Activated CD4-positive, alpha-beta T cell treated with anti-CD3 and anti-CD28 coated beads for 4 hours (primary cell): Measurements from ENCODE around the gene ZNF394.

Experiments
- DNase-seq, 2 donors: peaks; one replicate each; pipeline ENCODE4 v3.0.0-alpha.2; 2020

Gene ZNF394

DNA sequence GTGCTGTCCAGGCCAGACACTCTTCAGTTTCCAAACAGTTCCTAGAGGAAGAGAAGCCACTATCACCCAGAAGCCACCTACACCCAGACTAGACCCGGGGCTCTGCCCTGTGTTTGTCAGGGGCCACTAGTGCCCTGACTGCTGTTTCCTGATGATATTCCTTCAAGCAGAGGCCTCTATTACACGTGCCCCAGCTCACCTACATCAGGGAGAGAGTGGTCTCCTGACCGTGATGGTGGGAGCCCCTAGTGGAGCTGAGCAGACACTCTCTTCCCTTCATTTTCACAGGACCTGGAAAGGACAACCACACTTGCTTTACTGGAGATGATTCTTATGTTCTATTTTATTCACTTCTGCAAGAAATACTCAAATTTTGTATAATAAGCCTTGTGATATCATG lies 9.2 kb downstream of the ZNF394 start:
- DNase-seq, result no peak

- no peak for DNase-seq
These were observed 10.8 kb downstream of the ZNF394 start for GRCh38 chr7:99489235-99489634.

- no peak for DNase-seq
These were observed 15.0 kb downstream of the ZNF394 start for GRCh38 chr7:99485094-99485493.

GRCh38 chr7:99478464-99479440 lies 21.3 kb downstream of the ZNF394 start:
- DNase-seq, result no peak

DNA sequence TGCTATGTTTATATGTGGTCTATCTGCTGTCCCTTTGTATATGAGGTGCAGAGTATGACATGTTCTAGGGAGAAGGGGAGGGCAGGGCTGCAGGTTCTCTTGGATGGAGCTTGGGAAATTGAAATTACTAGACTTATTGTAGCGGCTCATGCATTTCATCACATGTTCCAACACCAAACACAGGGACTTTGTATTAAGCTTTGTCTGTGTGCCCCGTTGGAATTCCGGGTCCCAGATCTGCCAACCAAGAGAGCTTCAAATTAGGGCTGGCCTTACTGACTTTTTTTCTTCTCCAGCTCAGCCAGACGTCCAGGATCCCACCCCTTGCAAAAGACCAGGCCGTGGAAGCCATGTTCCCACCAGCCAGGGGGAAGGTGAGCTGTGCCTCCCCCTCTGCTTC lies 24.0 kb downstream of the ZNF394 start:
- DNase-seq, result no peak

DNA sequence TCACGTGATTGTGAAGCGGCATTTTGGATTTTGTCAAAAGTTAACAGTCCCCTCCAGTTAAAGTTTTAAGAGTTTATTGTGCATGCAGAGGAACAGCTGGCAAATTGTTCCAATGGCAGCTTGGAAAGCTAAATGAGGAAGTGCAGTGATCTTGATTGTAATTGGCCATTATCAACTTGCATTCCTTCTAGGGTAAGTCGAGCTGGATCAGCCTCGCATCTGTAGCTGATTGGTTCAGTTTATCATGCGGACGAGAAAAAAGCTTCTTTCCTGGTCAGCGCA lies 26.8 kb downstream of the ZNF394 start:
- DNase-seq, result no peak

DNA sequence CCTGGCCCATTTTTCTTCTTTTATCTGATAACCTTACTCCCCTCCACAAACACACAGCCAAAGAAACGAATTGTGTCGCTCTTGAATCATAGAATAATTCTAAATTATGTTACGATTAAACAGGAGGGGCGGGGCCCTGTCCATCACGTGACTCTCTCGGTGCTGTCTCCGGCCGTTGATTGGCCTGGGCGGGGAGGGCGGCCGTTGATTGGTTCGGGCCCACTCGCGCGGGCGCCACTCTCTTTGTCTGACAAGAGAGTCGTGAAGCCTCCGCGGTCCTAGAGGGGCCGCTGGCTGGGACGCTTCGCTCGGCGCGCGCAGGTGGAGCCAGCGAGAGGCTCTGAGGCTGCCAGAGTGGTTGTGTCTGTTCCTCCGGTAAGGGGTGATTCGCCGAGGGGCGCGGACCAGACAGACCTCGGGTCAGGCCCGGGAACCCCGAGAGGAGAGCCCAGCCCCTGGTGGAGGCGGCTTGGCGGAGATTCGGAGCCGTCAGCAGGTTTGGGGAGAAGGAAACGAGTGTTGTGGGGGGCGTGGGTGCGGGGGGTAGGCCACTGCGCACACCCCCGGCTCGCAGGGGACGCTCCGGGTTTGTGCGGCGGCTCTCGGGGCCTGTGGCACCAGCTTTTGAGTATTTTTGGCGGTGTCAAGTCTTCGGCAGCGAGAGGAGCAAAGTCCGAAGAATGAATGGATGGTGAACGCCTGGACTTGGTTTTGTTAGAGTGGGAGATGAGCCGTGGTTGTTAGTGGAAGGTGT lies 27.3 kb downstream of the ZNF394 start, which contains the start of gene ZNF789:
Gene ZNF789, plus strand, starts transcription at position 330 of the 754 bp plus-strand sequence. CDS start 3,567 bp downstream, outside the sequence.
- peak; percentile 97 to 98 for DNase-seq

DNA sequence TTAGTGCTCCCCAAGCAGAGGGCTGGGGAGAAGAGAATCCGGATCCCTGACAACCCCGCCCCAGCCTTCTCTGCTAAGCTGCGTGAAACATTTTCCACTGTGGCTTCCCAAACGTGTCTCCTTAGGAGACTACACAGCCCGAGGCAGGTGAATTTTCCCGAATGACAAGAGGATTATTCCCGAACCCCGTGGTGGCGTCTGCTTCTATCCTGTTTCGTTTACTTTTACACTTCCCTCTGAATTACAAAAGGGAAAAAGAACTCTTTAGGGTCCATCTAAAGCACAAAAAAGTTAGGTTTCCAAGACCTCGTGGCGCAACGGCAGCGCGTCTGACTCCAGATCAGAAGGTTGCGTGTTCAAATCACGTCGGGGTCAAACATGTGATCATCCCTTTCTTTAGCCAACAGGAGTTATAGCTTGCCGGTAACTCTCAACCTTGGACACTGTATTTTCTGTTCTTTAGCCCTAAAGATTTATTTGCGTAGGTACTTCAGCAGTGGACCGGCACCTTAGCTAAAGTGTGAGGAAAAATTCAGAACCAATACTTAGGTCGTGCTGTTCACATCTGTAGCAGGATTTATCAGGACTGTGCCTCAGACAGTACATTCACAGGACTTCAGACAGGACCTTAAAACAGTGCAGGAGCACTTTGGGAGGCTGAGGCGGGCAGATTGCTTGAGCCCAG lies 30.6 kb downstream of the ZNF394 start:
- no peak for DNase-seq

DNA sequence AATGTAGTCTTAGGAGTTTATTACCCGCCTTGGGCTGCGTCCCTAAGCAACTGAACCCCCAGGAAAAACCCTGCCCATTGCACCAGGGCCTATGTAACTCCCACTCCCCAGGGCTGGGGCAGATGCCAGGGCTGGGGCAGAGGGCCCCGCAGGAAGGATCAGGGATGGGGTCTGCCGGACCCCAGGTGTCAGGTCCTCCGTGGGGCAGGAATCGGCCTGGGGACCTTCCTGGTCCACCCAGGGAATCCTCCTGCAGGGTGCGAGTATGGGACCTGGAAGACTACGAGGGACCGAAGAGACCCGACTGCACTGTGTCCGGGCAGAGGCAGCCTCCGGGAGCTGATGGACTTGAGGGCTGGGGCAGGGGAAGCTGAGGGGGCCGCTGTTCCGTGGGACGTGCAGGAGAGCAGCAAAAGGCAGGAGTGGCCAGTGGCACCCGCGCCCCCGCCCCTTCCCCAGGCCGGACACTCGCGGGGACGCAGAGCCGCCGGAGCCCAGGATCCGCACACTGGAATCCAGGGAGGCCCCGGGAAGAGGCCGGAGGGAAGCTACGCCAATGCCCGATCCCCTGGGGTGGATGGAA lies 31.7 kb downstream of the ZNF394 start:
- no peak for DNase-seq

- no peak for DNase-seq
These were observed 34.7 kb downstream of the ZNF394 start for GRCh38 chr7:99465421-99465768.

DNA sequence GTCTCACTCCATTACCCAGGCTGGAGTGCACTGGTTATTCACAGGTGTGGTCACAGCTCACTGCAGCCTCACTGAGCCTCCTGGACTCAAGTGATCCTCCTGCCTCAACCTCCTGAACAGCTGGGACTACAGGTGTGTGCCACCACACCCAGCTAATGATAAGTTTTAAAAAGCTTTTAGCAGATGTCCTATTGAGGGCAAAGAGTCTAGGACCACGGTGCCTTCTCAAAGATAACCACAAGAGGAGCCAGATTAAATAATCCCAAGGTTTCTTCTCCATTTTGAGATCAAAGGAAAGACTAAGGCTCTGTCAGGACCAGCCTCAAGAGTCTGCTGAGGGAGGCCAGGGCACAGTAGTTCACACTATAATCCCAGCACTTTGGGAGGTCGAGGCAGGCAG lies 38.9 kb downstream of the ZNF394 start:
- no peak for DNase-seq

GRCh38 chr7:99460651-99461050 lies 39.4 kb downstream of the ZNF394 start:
- DNase-seq, result no peak

- no peak for DNase-seq
These were observed 41.0 kb downstream of the ZNF394 start for GRCh38 chr7:99459087-99459486.

GRCh38 chr7:99457650-99458493 lies 42.2 kb downstream of the ZNF394 start:
- DNase-seq, result no peak

- DNase-seq, result no peak
These were observed 42.9 kb downstream of the ZNF394 start for GRCh38 chr7:99457050-99457649.

GRCh38 chr7:99456288-99456687 lies 43.8 kb downstream of the ZNF394 start:
- no peak for DNase-seq

DNA sequence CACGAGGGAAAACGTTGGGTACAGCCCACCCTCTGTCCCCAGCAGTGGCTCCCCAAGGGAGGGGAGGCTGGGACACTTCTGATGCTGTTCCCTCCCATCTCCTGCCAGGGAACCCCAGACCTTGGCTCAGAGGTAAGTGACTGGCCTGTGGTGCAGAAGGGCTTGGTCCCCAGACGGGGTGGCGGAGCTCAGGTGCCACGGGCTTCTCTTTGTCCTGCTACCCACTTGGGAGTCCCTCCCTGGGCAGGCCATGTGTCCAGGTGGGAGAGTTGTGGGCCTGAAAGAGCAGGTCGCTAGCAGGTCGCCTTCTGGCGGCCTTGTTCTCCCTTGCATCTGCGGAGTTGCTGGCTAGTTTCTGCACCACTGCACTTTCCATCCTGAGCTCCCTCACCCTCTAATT lies 44.2 kb downstream of the ZNF394 start:
- no peak for DNase-seq

- no peak for DNase-seq
These were observed 47.0 kb downstream of the ZNF394 start for GRCh38 chr7:99453105-99453504.

GRCh38 chr7:99452541-99452940 lies 47.5 kb downstream of the ZNF394 start:
- no peak for DNase-seq

DNA sequence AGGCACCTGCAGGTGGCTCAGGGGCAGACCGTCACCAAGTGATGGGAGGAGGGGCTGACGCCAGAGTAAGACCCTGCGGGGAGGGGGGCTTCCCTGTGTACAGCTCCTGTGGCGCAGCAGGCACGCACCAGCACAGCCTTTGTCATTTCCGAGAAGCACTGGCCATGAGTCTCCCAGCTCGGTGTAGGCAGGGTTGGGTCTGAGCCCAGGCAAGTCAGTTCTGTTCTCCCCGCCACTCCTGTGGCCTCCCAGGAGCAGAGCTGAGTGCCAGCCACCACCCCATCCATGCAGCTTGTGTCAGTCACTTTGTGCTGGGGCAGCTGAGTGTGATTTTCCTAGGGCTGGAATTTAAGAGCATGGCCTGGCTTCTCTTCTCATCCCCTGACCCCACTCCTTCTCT lies 48.1 kb downstream of the ZNF394 start:
- DNase-seq, result no peak

DNA sequence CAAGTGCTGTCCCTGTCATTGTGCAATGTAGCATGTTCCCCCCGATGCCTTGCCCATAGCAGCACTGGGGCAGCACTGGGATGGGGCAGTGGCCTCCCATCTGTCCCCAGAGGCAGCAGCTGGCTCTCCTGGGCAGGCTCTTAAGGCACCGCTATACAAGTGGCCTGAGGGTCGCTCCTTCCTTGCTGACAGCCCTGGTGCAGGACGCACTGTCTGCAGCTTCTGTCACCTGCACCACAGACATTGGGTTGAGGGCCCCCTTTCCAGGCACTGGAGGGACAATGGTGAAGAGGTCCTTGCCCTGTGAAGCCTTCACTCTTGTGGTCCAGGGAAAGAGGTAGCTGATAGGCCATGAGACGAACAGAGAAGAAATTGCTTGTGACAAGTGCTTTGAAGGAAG lies 50.8 kb downstream of the ZNF394 start:
- no peak for DNase-seq

DNA sequence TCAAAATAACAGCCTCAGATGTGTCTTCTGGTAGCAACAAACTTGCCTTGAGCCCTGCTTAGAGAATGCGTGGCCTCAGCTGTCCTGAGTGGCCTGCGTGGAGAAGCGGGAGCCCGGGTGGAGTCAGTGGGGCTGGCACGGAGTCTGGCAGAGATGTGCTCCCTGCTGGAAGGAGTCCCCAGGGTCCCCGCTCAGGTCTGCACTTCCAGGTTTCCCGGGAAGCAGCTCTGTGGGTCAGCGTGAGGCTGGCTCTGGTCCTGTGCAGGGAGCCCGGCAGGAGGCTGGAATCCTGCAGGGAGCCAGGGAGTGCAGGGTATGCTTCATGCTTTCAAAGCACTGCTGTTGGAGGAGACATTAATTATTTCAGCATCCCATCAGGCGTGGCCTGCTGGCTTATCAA lies 51.2 kb downstream of the ZNF394 start:
- DNase-seq, result no peak
